Panc1 (cell line): ENCODE measurements around the gene PDE11A. TPM values are rescaled to one million over a fixed set of nuclear protein-coding genes. Genes with fewer than 3 reads are reported as not detected.

Source experiments
- ATAC-seq: fragments of 200-7000 bp; cut with Tn5 transposase; 2 replicates; pipeline ENCODE4 v1.9.1; 2020; ENCODE audit warnings: mild to moderate bottlenecking, moderate library complexity
- BruUV-seq: library from RNA; stranded (reverse); fragments of 400-500 nt; replicated peaks from 2 replicates; lab custom pipeline; 2021; lab: Mats Ljungman, UMichigan
- CTCF ChIA-PET: fragments of 300-600 bp; sonication (Branson Sonifier 250); formaldehyde crosslinking; loops from one replicate; lab custom pipeline; 2022; ENCODE audit warnings: antibody characterized with exemption; lab: Charles Lee
- POLR2A ChIA-PET: fragments of 300-600 bp; sonication (Branson Sonifier 250); formaldehyde crosslinking; loops from one replicate; lab custom pipeline; 2022; ENCODE audit warnings: antibody characterized with exemption; lab: Charles Lee
- DNase-seq: peaks from one replicate; pipeline ENCODE4 v3.0.0-alpha.2; 2010; ENCODE audit warnings: low read depth, low spot score
- H3K27ac ChIP-seq: 2 replicates; pipeline ENCODE4 v1.5.1; 2011; ENCODE audit warnings: mild to moderate bottlenecking, low read length, inconsistent platforms
- H3K27me3 ChIP-seq: fragments of 200-500 bp; sonication (Bioruptor generic); 2 replicates; pipeline ENCODE4 v1.6.0; 2014; ENCODE audit warnings: low read length, inconsistent platforms; ENCODE audit not compliant: control insufficient read depth, insufficient read depth
- H3K36me3 ChIP-seq: fragments of 200-500 bp; sonication (Bioruptor generic); 2 replicates; pipeline ENCODE4 v1.5.1; 2014; ENCODE audit warnings: inconsistent platforms, mild to moderate bottlenecking, low read length, moderate library complexity; ENCODE audit not compliant: control insufficient read depth, insufficient read depth
- H3K4me1 ChIP-seq: 2 replicates; pipeline ENCODE4 v1.5.1; 2011; ENCODE audit warnings: inconsistent platforms, mild to moderate bottlenecking, low read length, moderate library complexity; ENCODE audit not compliant: control insufficient read depth, insufficient read depth
- H3K4me3 ChIP-seq, 2 experiments: 2 replicates each; pipeline ENCODE4 v1.5.1; 2011 to 2012; ENCODE audit warnings: low read depth in 2 of 2, low read length in 2 of 2, mild to moderate bottlenecking in 2 of 2, inconsistent platforms in 1 of 2, moderate library complexity in 1 of 2
- H3K9me3 ChIP-seq: fragments of 200-500 bp; sonication (Bioruptor generic); 2 replicates; pipeline ENCODE4 v1.5.1; 2014; ENCODE audit warnings: low read depth, mild to moderate bottlenecking, inconsistent platforms, low read length, moderate library complexity; ENCODE audit not compliant: control insufficient read depth, insufficient read depth
- CTCF ChIP-seq: fragments of 450-650 bp; IDR thresholded peaks from 2 replicates; pipeline ENCODE4 v1.5.1; 2017; ENCODE audit warnings: mild to moderate bottlenecking
- POLR2AphosphoS5 ChIP-seq: IDR thresholded peaks from 2 replicates; pipeline ENCODE4 v1.6.1; 2012; ENCODE audit warnings: mild to moderate bottlenecking, low read depth, low read length, moderate library complexity
- REST ChIP-seq, 2 experiments: IDR thresholded peaks; 2 replicates each; pipeline ENCODE4 v1.6.1; 2011 to 2012; ENCODE audit warnings: low read depth in 2 of 2, control low read depth in 1 of 2, low read length in 1 of 2, mild to moderate bottlenecking in 1 of 2, moderate library complexity in 1 of 2; ENCODE audit not compliant: insufficient read depth in 1 of 2
- SIN3A ChIP-seq: IDR thresholded peaks from 2 replicates; pipeline ENCODE4 v1.6.1; 2012; ENCODE audit warnings: low read depth, mild to moderate bottlenecking, low read length, moderate library complexity, borderline replicate concordance; ENCODE audit not compliant: insufficient read depth
- TCF7L2 ChIP-seq: IDR thresholded peaks from 2 replicates; pipeline ENCODE4 v1.6.1; 2011; ENCODE audit warnings: mild to moderate bottlenecking, low read depth, low read length, inconsistent platforms
- in situ Hi-C: cut with HindIII; loops from 2 replicates; pipeline ENCODE4 v1.10.0; 2016; ENCODE audit warnings: low sequenced_read_pairs, low pct_unique_long_range_greater_than_20kb
- intact Hi-C: fragments of 100-400 bp; cut with micrococcal nuclease; formaldehyde crosslinking; loops from one replicate; pipeline ENCODE4 v1.10.0; 2022; ENCODE audit not compliant: unreplicated experiment
- total RNA-seq: library from RNA; stranded (reverse); gene quantifications from one replicate; pipeline ENCODE4 v1.2.1, GENCODE V29; 2021; ENCODE audit not compliant: unreplicated experiment

PDE11A gene
- total RNA-seq, 1 experiment from 2014 or later: not detected

GRCh38 chr2:177753682-177754491, 318.7 kb downstream of the PDE11A start:
- H3K4me1 ChIP-seq: no peaks in the 10 kb centered on the region
- in situ Hi-C loops (no loop called here), intact Hi-C loops (loop anchor here (10.0 kb wide), 1 partner anchor 609 kb away; no protein-coding TSS in a partner anchor)
- H3K9me3 ChIP-seq: no peaks in the 10 kb centered on the region
- POLR2A ChIA-PET: no interaction called here
- no peak overlapping the region for H3K27ac ChIP-seq
- TF ChIP-seq REST (IDR thresholded peaks at IDR 0.05; ENCODE audit: insufficient read depth in 1 of 2, low read depth in 2 of 2, low read length in 1 of 2): no peak
- TF ChIP-seq POLR2AphosphoS5: no peak
- TF ChIP-seq TCF7L2: no peak
- TF ChIP-seq SIN3A: no peak
- TF ChIP-seq CTCF: no peak
- ATAC-seq (no peak), DNase-seq (no peak)
- no peak overlapping the region for H3K4me3 ChIP-seq
- peaks cover 4% of the 10 kb centered on the region; the same call in 1 of the 2 replicates for H3K27me3 ChIP-seq
- CTCF ChIA-PET: no interaction called here
- BruUV-seq: no TSS peak
- H3K36me3 ChIP-seq: no peaks in the 10 kb centered on the region

- no TSS peak for BruUV-seq
- H3K27ac ChIP-seq: no peak overlapping the region
- no peaks in the 10 kb centered on the region for H3K4me1 ChIP-seq
- ChIA-PET POLR2A (no interaction called here), CTCF (no interaction called here)
- ATAC-seq (no peak), DNase-seq (no peak)
- intact Hi-C loops (no loop called here), in situ Hi-C loops (no loop called here)
- H3K27me3 ChIP-seq: peaks cover 4% of the 10 kb centered on the region; the same call in 1 of the 2 replicates
- TF ChIP-seq REST (IDR thresholded peaks at IDR 0.05; ENCODE audit: insufficient read depth in 1 of 2, low read depth in 2 of 2, low read length in 1 of 2) (no peak), TCF7L2 (no peak), CTCF (no peak), SIN3A (no peak), POLR2AphosphoS5 (no peak)
- H3K9me3 ChIP-seq: no peaks in the 10 kb centered on the region
- H3K36me3 ChIP-seq: no peaks in the 10 kb centered on the region
- no peak overlapping the region for H3K4me3 ChIP-seq
Observed at GRCh38 chr2:177748360-177748759, 324.2 kb downstream of the PDE11A start.
